PC-9 (cell line): ENCODE results near the gene GAB2. TPM values are rescaled to one million over a fixed set of nuclear protein-coding genes. Genes with fewer than 3 reads are reported as not detected.

Experiments used
- BruUV-seq: library from RNA; stranded (reverse); fragments of 400-500 nt; replicated peaks from 2 replicates; lab custom pipeline; 2021; lab: Mats Ljungman, UMichigan
- CTCF ChIA-PET: fragments of 300-600 bp; sonication (Branson Sonifier 250); formaldehyde crosslinking; loops from one replicate; lab custom pipeline; 2022; ENCODE audit warnings: antibody characterized with exemption; lab: Charles Lee
- POLR2A ChIA-PET: fragments of 300-600 bp; sonication (Branson Sonifier 250); formaldehyde crosslinking; loops from one replicate; lab custom pipeline; 2022; ENCODE audit warnings: antibody characterized with exemption; ENCODE audit not compliant: unreplicated experiment; lab: Charles Lee
- DNase-seq, 2 experiments: peaks; one replicate each; pipeline versions ENCODE4 v3.0.0 to v3.0.0-alpha.2; 2015 to 2022; ENCODE audit warnings: mixed read lengths in 1 of 2
- H2AFZ ChIP-seq: fragments of 200-600 bp; sonication (generic); 2 replicates; pipeline ENCODE4 v1.8.1; 2017; ENCODE audit warnings: antibody characterized with exemption
- H3F3A ChIP-seq: fragments of 200-600 bp; sonication (generic); 2 replicates; pipeline ENCODE4 v1.8.1; 2017; ENCODE audit warnings: antibody characterized with exemption, mild to moderate bottlenecking, low read depth; ENCODE audit not compliant: insufficient read depth
- H3K27ac ChIP-seq: fragments of 200-600 bp; sonication (generic); 2 replicates; pipeline ENCODE4 v1.6.1; 2016; ENCODE audit warnings: mixed run types
- H3K27me3 ChIP-seq: fragments of 200-600 bp; sonication (generic); 2 replicates; pipeline ENCODE4 v1.6.1; 2016; ENCODE audit warnings: low read depth, mixed run types; ENCODE audit not compliant: insufficient read depth
- H3K36me3 ChIP-seq: fragments of 200-600 bp; sonication (generic); 2 replicates; pipeline ENCODE4 v1.6.1; 2016; ENCODE audit warnings: low read depth, mixed run types
- H3K4me1 ChIP-seq: fragments of 200-600 bp; sonication (generic); replicated peaks from 2 replicates; pipeline ENCODE4 v1.6.1; 2016; ENCODE audit warnings: mixed run types; ENCODE audit not compliant: insufficient read depth
- H3K4me2 ChIP-seq: fragments of 200-600 bp; sonication (generic); 2 replicates; pipeline ENCODE4 v1.6.1; 2017; ENCODE audit warnings: mixed run types
- H3K4me3 ChIP-seq: fragments of 200-600 bp; sonication (generic); 2 replicates; pipeline ENCODE4 v1.6.1; 2016; ENCODE audit warnings: mixed run types
- H3K79me2 ChIP-seq: fragments of 200-600 bp; sonication (generic); 2 replicates; pipeline ENCODE4 v1.6.1; 2017; ENCODE audit warnings: low read depth, mixed run types
- H3K9me2 ChIP-seq: fragments of 200-600 bp; sonication (generic); 2 replicates; pipeline ENCODE4 v1.8.1; 2017; ENCODE audit warnings: mild to moderate bottlenecking; ENCODE audit not compliant: insufficient read depth
- H3K9me3 ChIP-seq: fragments of 200-600 bp; sonication (generic); 2 replicates; pipeline ENCODE4 v1.8.1; 2016; ENCODE audit warnings: low read depth; ENCODE audit not compliant: insufficient read depth
- H4K20me1 ChIP-seq: fragments of 200-600 bp; sonication (generic); 2 replicates; pipeline ENCODE4 v1.8.1; 2017; ENCODE audit not compliant: insufficient read depth
- CTCF ChIP-seq: fragments of 200-600 bp; sonication (generic); conservative IDR thresholded peaks from 2 replicates; pipeline ENCODE4 v1.6.1; 2017; ENCODE audit warnings: mixed run types, antibody characterized with exemption, mild to moderate bottlenecking, moderate library complexity
- EZH2 ChIP-seq: fragments of 200-600 bp; sonication (generic); IDR thresholded peaks from 2 replicates; pipeline ENCODE4 v1.8.0; 2017; ENCODE audit warnings: antibody characterized with exemption, low read depth
- intact Hi-C: fragments of 100-400 bp; cut with micrococcal nuclease; formaldehyde crosslinking; loops from one replicate; pipeline ENCODE4 v1.10.0; 2022; ENCODE audit not compliant: unreplicated experiment
- total RNA-seq: library from RNA; stranded (reverse); gene quantifications from 2 replicates; pipeline ENCODE4 v1.2.3, GENCODE V29; 2021

GAB2 gene
- total RNA-seq, 1 experiment from 2014 or later, result 17.5 TPM

GRCh38 chr11:78248191-78248590, 169.4 kb downstream of the GAB2 start:
- ChIA-PET POLR2A (no interaction called here), CTCF (no interaction called here)
- Histone ChIP-seq H2AFZ (no peak overlapping the region), H3K27me3 (no peaks in the 10 kb centered on the region), H3K4me1 (no peaks in the 10 kb centered on the region; the same call in 1 of the 2 replicates), H3K9me2 (no peaks in the 10 kb centered on the region; the same call in 1 of the 2 replicates), H3K9me3 (peaks cover 4% of the 10 kb centered on the region), H3K36me3 (no peaks in the 10 kb centered on the region), H4K20me1 (no peaks in the 10 kb centered on the region), H3K79me2 (no peaks in the 10 kb centered on the region), H3F3A (no peaks in the 10 kb centered on the region), H3K4me3 (no peak overlapping the region), H3K27ac (no peak overlapping the region), H3K4me2 (no peak overlapping the region)
- intact Hi-C loops, result no loop called here
- DNase-seq, result no peak
- TF ChIP-seq EZH2 (no peak), CTCF (no peak)
- BruUV-seq, result no TSS peak

- no peaks in the 10 kb centered on the region for H3K36me3 ChIP-seq
- BruUV-seq, result no TSS peak
- H3K4me2 ChIP-seq, result no peak overlapping the region
- no peaks in the 10 kb centered on the region for H4K20me1 ChIP-seq
- CTCF ChIA-PET, result no interaction called here
- DNase-seq, result no peak
- H3K9me3 ChIP-seq, result peaks cover 13% of the 10 kb centered on the region
- H3K9me2 ChIP-seq, result no peaks in the 10 kb centered on the region
- H2AFZ ChIP-seq, result no peak overlapping the region
- no peak overlapping the region for H3K27ac ChIP-seq
- no peaks in the 10 kb centered on the region for H3K4me1 ChIP-seq
- H3K27me3 ChIP-seq, result no peaks in the 10 kb centered on the region
- POLR2A ChIA-PET, result interaction anchor here (0.7 kb wide), 1 partner anchor 100 kb away, joined by 8 read pairs; no protein-coding TSS in a partner anchor
- no peak for TF ChIP-seq EZH2
- no peak for TF ChIP-seq CTCF
- no peak overlapping the region for H3K4me3 ChIP-seq
- no peaks in the 10 kb centered on the region for H3F3A ChIP-seq
- intact Hi-C loops, result no loop called here
- H3K79me2 ChIP-seq, result no peaks in the 10 kb centered on the region
These were observed 172.9 kb downstream of the GAB2 start for GRCh38 chr11:78244546-78245255.

GRCh38 chr11:78244080-78244479, 173.5 kb downstream of the GAB2 start:
- intact Hi-C loops, result no loop called here
- TF ChIP-seq EZH2 (no peak), CTCF (no peak)
- no peak for DNase-seq
- H2AFZ ChIP-seq, result no peak overlapping the region
- no peaks in the 10 kb centered on the region for H3K9me2 ChIP-seq
- no peak overlapping the region for H3K27ac ChIP-seq
- H3K4me1 ChIP-seq, result no peaks in the 10 kb centered on the region
- H3K79me2 ChIP-seq, result no peaks in the 10 kb centered on the region
- H3K4me2 ChIP-seq, result no peak overlapping the region
- no TSS peak for BruUV-seq
- no peaks in the 10 kb centered on the region for H3K36me3 ChIP-seq
- no peaks in the 10 kb centered on the region for H3F3A ChIP-seq
- peaks cover 13% of the 10 kb centered on the region for H3K9me3 ChIP-seq
- no peaks in the 10 kb centered on the region for H4K20me1 ChIP-seq
- POLR2A ChIA-PET, result no interaction called here
- CTCF ChIA-PET, result no interaction called here
- no peak overlapping the region for H3K4me3 ChIP-seq
- no peaks in the 10 kb centered on the region for H3K27me3 ChIP-seq
